SK-N-SH treated with all-trans-retinoic acid at 6 μM for 48 hours (cell line): Measurements from ENCODE around the gene SURF1.

Experiments
- ATAC-seq: fragments of 200-7000 bp; cut with Tn5 transposase; 3 replicates; pipeline ENCODE4 v1.9.1; 2020; ENCODE audit warnings: mild to moderate bottlenecking, moderate library complexity
- ARNTL ChIP-seq: fragments of 450-650 bp; formaldehyde crosslinking; IDR thresholded peaks from 2 replicates; pipeline ENCODE4 v1.5.0; 2020; ENCODE audit warnings: low read depth, mild to moderate bottlenecking, moderate library complexity, borderline replicate concordance
- CREB5 ChIP-seq: fragments of 250-450 bp; sonication (Bioruptor Pico); IDR thresholded peaks from 2 replicates; pipeline ENCODE4 v1.5.1; 2020; ENCODE audit warnings: low read depth, mild to moderate bottlenecking, moderate library complexity
- CSDC2 ChIP-seq: fragments of 250-450 bp; sonication (Bioruptor Pico); IDR thresholded peaks from 2 replicates; pipeline ENCODE4 v1.5.0; 2020; ENCODE audit warnings: mild to moderate bottlenecking, moderate library complexity
- CSRNP3 ChIP-seq: fragments of 250-450 bp; sonication (Bioruptor Pico); IDR thresholded peaks from 2 replicates; pipeline ENCODE4 v1.5.1; 2021; ENCODE audit warnings: mild to moderate bottlenecking, moderate library complexity
- ESRRG ChIP-seq: fragments of 250-450 bp; sonication (Bioruptor Pico); IDR thresholded peaks from 2 replicates; pipeline ENCODE4 v1.6.1; 2021; ENCODE audit warnings: mild to moderate bottlenecking
- GLIS3 ChIP-seq: fragments of 250-450 bp; sonication (Bioruptor Pico); IDR thresholded peaks from 2 replicates; pipeline ENCODE4 v1.5.0; 2020; ENCODE audit warnings: mild to moderate bottlenecking, moderate library complexity
- ISL1 ChIP-seq: fragments of 250-450 bp; sonication (Bioruptor Pico); IDR thresholded peaks from 2 replicates; pipeline ENCODE4 v2.1.2; 2022; ENCODE audit warnings: mild to moderate bottlenecking, moderate library complexity
- OSR1 ChIP-seq: fragments of 250-450 bp; sonication (Bioruptor Pico); IDR thresholded peaks from 2 replicates; pipeline ENCODE4 v1.8.0; 2022; ENCODE audit warnings: moderate library complexity, mild to moderate bottlenecking, inconsistent platforms
- PPARA ChIP-seq: fragments of 250-450 bp; sonication (Bioruptor Pico); IDR thresholded peaks from 2 replicates; pipeline ENCODE4 v1.5.0; 2020; ENCODE audit warnings: mild to moderate bottlenecking, borderline replicate concordance
- RARB ChIP-seq: fragments of 250-450 bp; sonication (Bioruptor Pico); IDR thresholded peaks from 2 replicates; pipeline ENCODE4 v1.8.0; 2021; ENCODE audit warnings: mild to moderate bottlenecking, moderate library complexity
- SNAI2 ChIP-seq: fragments of 250-450 bp; sonication (Bioruptor Pico); IDR thresholded peaks from 2 replicates; pipeline ENCODE4 v1.5.0; 2020; ENCODE audit warnings: mild to moderate bottlenecking, moderate library complexity
- TCF4 ChIP-seq: fragments of 250-450 bp; sonication (Bioruptor Pico); IDR thresholded peaks from 2 replicates; pipeline ENCODE4 v1.8.0; 2021; ENCODE audit warnings: mild to moderate bottlenecking, moderate library complexity, borderline replicate concordance
- TOX ChIP-seq: fragments of 250-450 bp; sonication (Bioruptor Pico); IDR thresholded peaks from 2 replicates; pipeline ENCODE4 v1.8.0; 2021; ENCODE audit warnings: mild to moderate bottlenecking, moderate library complexity, borderline replicate concordance
- TSHZ2 ChIP-seq: fragments of 250-450 bp; sonication (Bioruptor Pico); IDR thresholded peaks from 2 replicates; pipeline ENCODE4 v1.5.0; 2020; ENCODE audit warnings: mild to moderate bottlenecking, moderate library complexity
- ZC3H10 ChIP-seq: fragments of 250-450 bp; sonication (Bioruptor Pico); IDR thresholded peaks from 2 replicates; pipeline ENCODE4 v1.5.1; 2021; ENCODE audit warnings: mild to moderate bottlenecking, moderate library complexity
- ZFP3 ChIP-seq: fragments of 250-450 bp; sonication (Bioruptor Pico); IDR thresholded peaks from 2 replicates; pipeline ENCODE4 v1.5.0; 2020; ENCODE audit warnings: mild to moderate bottlenecking, moderate library complexity
- ZNF8 ChIP-seq: fragments of 450-650 bp; formaldehyde crosslinking; IDR thresholded peaks from 2 replicates; pipeline ENCODE4 v1.5.0; 2020; ENCODE audit warnings: mild to moderate bottlenecking, moderate library complexity
- TF ChIP-seq, protein P1 (sequence below): fragments of 250-450 bp; sonication (Bioruptor Pico); IDR thresholded peaks from 2 replicates; pipeline ENCODE4 v1.8.0; 2021; ENCODE audit warnings: low read depth, mild to moderate bottlenecking, moderate library complexity, borderline replicate concordance
- TF ChIP-seq, protein P2 (sequence below): fragments of 250-450 bp; sonication (Bioruptor Pico); IDR thresholded peaks from 2 replicates; pipeline ENCODE4 v1.8.0; 2020; ENCODE audit warnings: mild to moderate bottlenecking, moderate library complexity, borderline replicate concordance

The SURF1 gene

DNA sequence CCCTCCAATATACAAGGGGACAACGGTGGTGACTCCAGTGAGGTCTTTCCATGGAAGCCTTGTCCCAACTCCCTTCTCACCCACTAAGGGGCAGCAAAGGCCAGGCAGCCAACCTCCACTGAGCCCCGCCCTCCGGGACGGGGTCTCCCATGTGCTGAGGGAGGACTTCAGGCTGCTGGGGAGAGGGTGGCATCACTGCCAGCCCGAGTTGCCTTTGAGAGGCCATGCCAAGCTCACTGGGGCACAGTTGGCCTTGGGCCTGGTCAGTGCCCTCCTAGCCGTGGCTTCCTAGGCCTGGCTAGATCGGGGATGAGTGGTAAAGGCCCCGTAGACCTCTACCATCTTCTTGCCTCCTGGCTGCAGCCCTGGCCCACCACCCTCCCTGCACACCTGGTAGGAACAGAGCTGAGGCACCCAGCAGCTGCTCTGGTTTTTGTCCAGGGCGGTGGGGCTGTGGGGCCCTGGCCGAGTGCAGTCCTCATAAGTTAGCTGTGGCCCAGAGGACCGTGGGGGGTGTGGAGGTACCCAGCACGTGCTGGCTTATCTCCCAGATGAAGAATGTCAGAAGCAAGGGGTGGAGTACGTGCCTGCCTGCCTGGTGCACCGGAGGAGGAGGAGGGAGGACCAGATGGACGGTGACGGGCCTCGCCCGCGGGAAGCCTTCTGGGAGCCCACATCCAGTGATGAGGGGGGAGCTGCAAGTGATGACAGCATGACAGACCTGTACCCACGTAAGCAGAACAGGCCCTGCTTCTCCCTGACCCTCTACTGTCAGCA is 3.3 kb upstream of the SURF1 start:
- no peak for TF ChIP-seq CREB5 (CRISPR knock-in tag)
- TF ChIP-seq TOX (CRISPR knock-in tag): no peak
- ATAC-seq: peak; percentile 3; the same call in 1 of the 3 replicates

DNA sequence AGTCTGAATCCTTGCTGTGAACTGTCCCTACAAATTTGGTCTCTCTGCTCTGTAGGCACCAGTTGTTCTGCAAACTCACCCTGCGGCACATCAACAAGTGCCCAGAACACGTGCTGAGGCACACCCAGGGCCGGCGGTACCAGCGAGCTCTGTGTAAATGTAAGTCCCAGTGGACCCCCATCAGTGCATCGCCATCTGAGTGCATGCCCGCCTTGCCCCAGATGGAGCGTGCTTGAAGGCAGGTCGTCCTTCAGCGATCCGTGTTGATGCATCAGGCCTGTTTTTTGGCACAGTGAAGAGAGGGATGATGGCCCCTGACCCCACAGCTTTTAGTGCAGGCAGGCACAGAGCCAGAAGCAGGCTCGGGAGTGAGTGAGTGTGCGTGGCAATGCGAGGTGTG is 1.4 kb upstream of the SURF1 start:
- TF ChIP-seq ISL1 (CRISPR knock-in tag): no peak
- TF ChIP-seq, protein P1, sequence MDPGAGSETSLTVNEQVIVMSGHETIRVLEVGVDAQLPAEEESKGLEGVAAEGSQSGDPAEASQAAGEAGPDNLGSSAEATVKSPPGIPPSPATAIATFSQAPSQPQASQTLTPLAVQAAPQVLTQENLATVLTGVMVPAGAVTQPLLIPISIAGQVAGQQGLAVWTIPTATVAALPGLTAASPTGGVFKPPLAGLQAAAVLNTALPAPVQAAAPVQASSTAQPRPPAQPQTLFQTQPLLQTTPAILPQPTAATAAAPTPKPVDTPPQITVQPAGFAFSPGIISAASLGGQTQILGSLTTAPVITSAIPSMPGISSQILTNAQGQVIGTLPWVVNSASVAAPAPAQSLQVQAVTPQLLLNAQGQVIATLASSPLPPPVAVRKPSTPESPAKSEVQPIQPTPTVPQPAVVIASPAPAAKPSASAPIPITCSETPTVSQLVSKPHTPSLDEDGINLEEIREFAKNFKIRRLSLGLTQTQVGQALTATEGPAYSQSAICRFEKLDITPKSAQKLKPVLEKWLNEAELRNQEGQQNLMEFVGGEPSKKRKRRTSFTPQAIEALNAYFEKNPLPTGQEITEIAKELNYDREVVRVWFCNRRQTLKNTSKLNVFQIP (CRISPR knock-in tag): no peak
- TF ChIP-seq PPARA (CRISPR knock-in tag): no peak
- no peak for TF ChIP-seq ZFP3 (CRISPR knock-in tag)
- no peak for ATAC-seq

- peak; percentile 7 for ATAC-seq
- TF ChIP-seq ZC3H10 (CRISPR knock-in tag) (no peak), ZNF8 (CRISPR knock-in tag) (no peak), ESRRG (CRISPR knock-in tag) (no peak), PPARA (CRISPR knock-in tag) (no peak), CSRNP3 (CRISPR knock-in tag) (no peak), RARB (no peak), TCF4 (CRISPR knock-in tag) (no peak), CSDC2 (CRISPR knock-in tag) (no peak), ZFP3 (CRISPR knock-in tag) (no peak), TOX (CRISPR knock-in tag) (no peak), TSHZ2 (CRISPR knock-in tag) (no peak), ARNTL (CRISPR knock-in tag) (no peak), OSR1 (CRISPR knock-in tag) (no peak), GLIS3 (no peak), SNAI2 (CRISPR knock-in tag) (no peak)
- TF ChIP-seq, protein P2, sequence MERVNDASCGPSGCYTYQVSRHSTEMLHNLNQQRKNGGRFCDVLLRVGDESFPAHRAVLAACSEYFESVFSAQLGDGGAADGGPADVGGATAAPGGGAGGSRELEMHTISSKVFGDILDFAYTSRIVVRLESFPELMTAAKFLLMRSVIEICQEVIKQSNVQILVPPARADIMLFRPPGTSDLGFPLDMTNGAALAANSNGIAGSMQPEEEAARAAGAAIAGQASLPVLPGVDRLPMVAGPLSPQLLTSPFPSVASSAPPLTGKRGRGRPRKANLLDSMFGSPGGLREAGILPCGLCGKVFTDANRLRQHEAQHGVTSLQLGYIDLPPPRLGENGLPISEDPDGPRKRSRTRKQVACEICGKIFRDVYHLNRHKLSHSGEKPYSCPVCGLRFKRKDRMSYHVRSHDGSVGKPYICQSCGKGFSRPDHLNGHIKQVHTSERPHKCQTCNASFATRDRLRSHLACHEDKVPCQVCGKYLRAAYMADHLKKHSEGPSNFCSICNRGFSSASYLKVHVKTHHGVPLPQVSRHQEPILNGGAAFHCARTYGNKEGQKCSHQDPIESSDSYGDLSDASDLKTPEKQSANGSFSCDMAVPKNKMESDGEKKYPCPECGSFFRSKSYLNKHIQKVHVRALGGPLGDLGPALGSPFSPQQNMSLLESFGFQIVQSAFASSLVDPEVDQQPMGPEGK (CRISPR knock-in tag): no peak
- TF ChIP-seq, protein P1 (CRISPR knock-in tag): no peak
Measured at GRCh38 chr9:133355881-133356357, 368 bp downstream of the SURF1 start.
